HG03045 (cell line): ENCODE measurements around the gene PEAR1.

ENCODE experiments used
- ATAC-seq: cut with Tn5 transposase; IDR thresholded peaks from one replicate; pipeline ENCODE4 v1.9.1; 2021; ENCODE audit warnings: mild to moderate bottlenecking, moderate library complexity; ENCODE audit not compliant: unreplicated experiment

Gene PEAR1

DNA sequence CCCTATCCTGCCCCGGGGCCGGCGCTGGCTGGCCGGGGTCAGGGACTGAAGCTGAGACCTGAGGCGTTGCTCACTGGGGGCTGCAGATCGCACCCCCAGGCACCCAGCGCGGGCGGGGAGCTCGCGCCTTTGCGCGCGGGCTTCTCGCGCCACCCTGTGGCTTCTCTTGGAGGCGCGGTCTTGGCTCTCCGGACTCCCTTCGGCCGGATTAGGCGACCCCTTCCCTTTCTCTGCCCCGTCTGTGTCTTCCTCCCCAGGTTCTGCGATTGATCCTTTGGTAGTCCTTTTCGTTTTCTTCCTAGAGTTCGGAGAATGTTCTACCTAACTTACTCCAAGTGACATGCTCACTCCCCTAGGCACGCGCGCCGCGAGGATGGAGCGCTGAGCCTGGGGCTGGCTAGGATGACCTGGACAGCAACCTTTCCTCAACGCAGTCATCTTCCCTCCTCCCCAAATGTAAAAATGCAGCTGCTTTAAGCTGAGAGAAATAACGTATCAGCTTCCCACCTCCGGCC is 33.3 kb upstream of the PEAR1 start:
- ATAC-seq = no peak

DNA sequence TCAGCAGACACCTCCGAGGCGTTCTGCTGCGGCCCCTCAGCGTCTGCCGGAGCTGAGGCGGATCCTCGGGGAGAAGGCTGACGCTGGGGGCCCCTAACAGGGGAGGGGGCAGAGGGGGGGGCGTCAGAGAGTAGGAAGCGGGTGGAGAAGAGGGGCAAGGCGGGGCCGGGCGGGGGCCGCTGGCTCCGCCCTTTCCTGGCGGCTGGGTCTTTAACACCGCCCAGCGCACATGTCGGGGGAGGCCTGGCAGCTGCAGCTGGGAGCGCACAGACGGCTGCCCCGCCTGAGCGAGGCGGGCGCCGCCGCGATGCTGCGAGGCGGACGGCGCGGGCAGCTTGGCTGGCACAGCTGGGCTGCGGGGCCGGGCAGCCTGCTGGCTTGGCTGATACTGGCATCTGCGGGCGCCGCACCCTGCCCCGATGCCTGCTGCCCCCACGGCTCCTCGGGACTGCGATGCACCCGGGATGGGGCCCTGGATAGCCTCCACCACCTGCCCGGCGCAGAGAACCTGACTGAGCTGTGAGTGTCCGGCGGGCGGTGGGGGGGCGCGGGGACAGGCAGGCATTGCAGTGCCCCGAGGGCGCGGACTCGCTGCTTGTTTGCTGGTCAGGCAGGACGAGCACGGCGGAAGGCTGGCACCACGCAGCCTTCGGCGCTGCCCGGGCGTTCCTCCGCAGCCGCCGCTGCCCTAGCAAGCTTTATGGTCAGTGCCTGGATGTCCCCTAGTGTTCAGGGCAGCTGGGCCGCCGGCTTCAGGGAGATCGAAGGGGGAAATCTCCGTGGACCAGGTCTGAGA is 32.7 kb upstream of the PEAR1 start, which contains the start of gene NTRK1:
TSS of gene NTRK1 (plus strand) at position 238 of the 796 bp plus-strand sequence. CDS start at position 308, 70 bp downstream.
- ATAC-seq = no peak

GRCh38 chr1:156862584-156862983 is 30.9 kb upstream of the PEAR1 start:
- no peak for ATAC-seq

DNA sequence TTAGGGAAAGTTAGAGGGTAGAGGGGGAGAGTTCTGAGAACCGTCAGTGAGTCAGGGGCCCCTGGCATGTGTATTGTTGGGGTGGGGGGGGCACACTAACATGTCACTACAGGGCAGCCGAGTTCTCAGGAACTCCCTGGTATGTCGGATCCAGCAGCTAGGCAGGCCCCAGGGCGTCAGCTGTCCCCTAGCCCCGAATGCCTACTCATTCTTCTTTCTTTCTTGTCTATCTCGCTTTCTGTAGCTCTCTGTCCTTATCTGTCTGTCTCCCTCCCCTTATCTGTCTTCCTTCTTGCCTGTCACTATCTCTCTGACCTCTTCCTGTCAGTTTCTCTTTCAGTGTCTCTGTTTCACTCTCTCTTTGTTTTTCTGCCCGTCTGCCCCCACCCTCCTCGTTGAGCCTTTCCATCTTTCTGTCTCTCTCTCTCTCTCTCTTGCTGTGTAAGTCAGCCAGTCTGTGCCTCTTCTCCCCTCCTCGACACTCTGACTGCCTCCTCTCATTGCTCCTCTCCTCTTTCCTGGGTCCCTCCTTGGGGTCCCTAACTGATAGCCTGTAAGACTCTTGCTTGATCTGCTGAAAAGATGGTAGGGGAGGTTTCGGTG is 30.4 kb upstream of the PEAR1 start:
- ATAC-seq = no peak

GRCh38 chr1:156863631-156864030 is 29.9 kb upstream of the PEAR1 start:
- ATAC-seq = no peak

DNA sequence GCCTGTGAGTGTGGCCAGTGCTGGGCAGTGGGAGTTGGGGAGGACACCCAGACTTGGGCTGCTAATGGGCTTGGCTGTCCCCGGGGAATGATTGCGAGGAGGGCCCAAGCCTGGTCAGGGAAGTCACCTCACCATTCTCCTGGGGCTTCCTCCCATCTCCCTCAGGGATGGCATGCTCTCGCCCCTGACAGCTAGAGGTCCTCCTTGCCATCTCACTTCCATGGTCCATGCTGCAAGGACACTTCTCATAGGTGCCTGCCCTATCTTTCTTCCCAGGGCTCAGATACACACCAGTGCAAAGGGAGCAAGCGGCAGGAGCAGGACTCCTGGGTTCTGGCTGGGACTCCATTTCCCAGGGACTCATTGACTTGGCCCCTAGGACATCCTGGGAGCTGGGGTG is 28.7 kb upstream of the PEAR1 start:
- no peak for ATAC-seq

GRCh38 chr1:156865258-156865657 is 28.3 kb upstream of the PEAR1 start:
- ATAC-seq = no peak

DNA sequence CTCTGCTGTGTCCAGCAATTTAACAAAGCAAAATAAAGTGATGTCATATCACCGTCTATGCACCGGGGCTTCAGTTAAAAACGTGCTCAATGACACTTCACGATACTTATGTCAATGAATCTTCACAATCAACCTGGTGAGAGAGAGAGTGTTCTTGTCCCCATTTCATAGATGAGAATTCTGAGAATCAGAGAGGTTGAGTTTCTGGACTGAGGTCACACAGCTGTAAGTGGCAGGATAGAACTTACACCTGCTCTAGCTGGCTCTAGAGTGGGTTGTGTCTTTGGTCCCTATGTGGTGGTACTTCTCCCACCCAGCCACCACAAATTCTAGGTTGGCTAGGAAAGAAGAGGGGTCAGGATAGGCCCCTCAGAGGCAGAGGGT is 27.7 kb upstream of the PEAR1 start:
- ATAC-seq = no peak

DNA sequence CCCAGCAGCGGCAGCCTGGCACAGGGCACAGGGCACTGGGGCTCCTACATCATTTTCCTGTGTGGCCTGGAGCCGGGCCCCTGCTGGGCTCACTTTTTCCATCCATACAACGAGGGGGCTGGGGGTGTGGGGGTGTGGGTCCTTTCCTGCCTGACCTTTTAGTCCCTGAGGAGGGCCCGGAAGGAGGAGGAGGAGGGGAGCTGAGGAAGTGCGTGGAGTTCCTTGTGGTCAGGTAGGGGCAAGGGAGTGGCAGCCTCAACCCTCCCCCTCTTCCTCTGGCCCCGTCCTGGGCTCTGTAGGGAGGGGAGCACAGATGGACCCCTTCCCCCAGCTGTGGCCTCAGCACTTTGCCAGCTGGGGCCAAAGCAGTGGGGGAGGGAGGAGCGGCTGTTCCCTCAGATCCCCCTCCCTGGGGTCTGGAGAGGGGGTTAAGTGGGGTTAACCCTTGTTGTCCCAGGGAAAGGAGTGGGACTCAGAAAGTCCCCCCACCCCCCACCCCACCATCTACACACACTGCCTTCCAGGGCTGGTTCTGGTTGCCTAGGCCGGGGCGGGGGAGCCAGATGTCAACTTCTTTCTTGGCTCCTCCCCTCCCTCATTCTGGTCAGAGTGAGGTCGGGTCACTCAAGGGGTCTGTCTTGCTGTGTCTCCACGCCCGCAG is 27.1 kb upstream of the PEAR1 start:
- no peak for ATAC-seq

- ATAC-seq = no peak
These were observed 25.2 kb upstream of the PEAR1 start for GRCh38 chr1:156868341-156868740.

- ATAC-seq = no peak
These were observed 24.1 kb upstream of the PEAR1 start for GRCh38 chr1:156869455-156869854.

DNA sequence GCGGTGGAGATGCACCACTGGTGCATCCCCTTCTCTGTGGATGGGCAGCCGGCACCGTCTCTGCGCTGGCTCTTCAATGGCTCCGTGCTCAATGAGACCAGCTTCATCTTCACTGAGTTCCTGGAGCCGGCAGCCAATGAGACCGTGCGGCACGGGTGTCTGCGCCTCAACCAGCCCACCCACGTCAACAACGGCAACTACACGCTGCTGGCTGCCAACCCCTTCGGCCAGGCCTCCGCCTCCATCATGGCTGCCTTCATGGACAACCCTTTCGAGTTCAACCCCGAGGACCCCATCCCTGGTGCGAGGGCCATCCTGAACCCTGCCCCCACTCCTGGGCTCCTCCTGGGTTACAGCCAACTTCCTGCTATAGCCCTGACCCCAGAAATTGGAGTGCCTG is 19.9 kb upstream of the PEAR1 start:
- ATAC-seq = no peak

GRCh38 chr1:156874142-156874541 is 19.4 kb upstream of the PEAR1 start:
- ATAC-seq = no peak

GRCh38 chr1:156874572-156875340 is 18.8 kb upstream of the PEAR1 start:
- no peak for ATAC-seq

GRCh38 chr1:156875341-156875615 is 18.2 kb upstream of the PEAR1 start:
- no peak for ATAC-seq

GRCh38 chr1:156876281-156876680 is 17.2 kb upstream of the PEAR1 start:
- ATAC-seq = no peak

GRCh38 chr1:156877433-156878170 is 15.9 kb upstream of the PEAR1 start:
- ATAC-seq = no peak

GRCh38 chr1:156879876-156880275 is 13.6 kb upstream of the PEAR1 start:
- no peak for ATAC-seq

GRCh38 chr1:156880473-156880872 is 13.0 kb upstream of the PEAR1 start:
- no peak for ATAC-seq

GRCh38 chr1:156881101-156881500 is 12.4 kb upstream of the PEAR1 start:
- ATAC-seq = no peak

- no peak for ATAC-seq
These were observed 11.9 kb upstream of the PEAR1 start for GRCh38 chr1:156881663-156882062.
